BLaER1 treated with 17β-estradiol and CSF1 and Interleukin-3, amounts not matched to agents 10 nM and 100 nM (cell line): Measurements from ENCODE around the gene TMEM108.
A peak's percentile ranks its signal among the peaks of the same experiment; 100 is the strongest.

ENCODE experiments used
- H3K27ac ChIP-seq, 11 experiments: shearing (Covaris generic); formaldehyde crosslinking; 2 replicates each; pipeline ENCODE4 v1.8.1; 2022
- H3K27me3 ChIP-seq, 11 experiments: shearing (Covaris generic); formaldehyde crosslinking; 2 replicates each; pipeline ENCODE4 v1.8.1; 2022
- H3K36me3 ChIP-seq, 11 experiments: shearing (Covaris generic); formaldehyde crosslinking; 2 replicates each; pipeline ENCODE4 v1.8.1; 2022
- H3K4me1 ChIP-seq, 10 experiments: shearing (Covaris generic); formaldehyde crosslinking; 2 replicates each; pipeline ENCODE4 v1.8.1; 2022
- H3K4me2 ChIP-seq, 11 experiments: shearing (Covaris generic); formaldehyde crosslinking; 2 replicates each; pipeline ENCODE4 v1.8.1; 2022
- H3K4me3 ChIP-seq, 10 experiments: shearing (Covaris generic); formaldehyde crosslinking; 2 replicates each; pipeline ENCODE4 v1.8.1; 2022
- H3K9ac ChIP-seq, 11 experiments: shearing (Covaris generic); formaldehyde crosslinking; 2 replicates each; pipeline ENCODE4 v1.8.1; 2022
- H3K9me3 ChIP-seq, 11 experiments: shearing (Covaris generic); formaldehyde crosslinking; replicated peaks in 1 of 11; 2 replicates each; pipeline ENCODE4 v1.8.1; 2022
- H4K20me1 ChIP-seq, 11 experiments: shearing (Covaris generic); formaldehyde crosslinking; 2 replicates each; pipeline ENCODE4 v1.8.1; 2022
- Cebpa-rat ChIP-seq, 11 experiments: shearing (Covaris generic); IDR thresholded peaks; 2 replicates each; pipeline ENCODE4 v1.8.1; 2022

Gene TMEM108

DNA sequence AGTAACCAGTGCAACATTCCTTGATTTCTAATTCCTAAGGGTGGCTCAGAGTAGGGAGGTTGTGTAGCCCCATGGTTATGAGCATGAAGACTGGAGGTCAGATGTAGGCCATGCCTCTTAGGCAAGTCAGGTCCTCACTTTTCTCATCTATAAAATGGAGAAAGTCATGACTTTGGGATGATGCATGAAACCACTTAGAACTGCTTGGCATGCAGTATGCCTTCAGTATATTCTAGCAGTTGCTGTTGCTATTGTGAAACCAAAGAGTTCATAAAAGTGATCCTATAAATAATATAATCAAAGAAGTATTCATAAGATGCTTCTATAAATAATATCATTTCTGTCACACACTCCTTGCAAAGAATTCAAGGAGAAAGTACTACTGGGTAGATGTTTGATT, 65.5 kb downstream of the TMEM108 start:
- peaks cover 0 to under 1% (median 0%) of the 10 kb centered on the region in 10 experiments; a peak in 3 of 20 replicates for H3K4me1 ChIP-seq
- no peak overlapping the region for H3K9ac ChIP-seq
- H3K36me3 ChIP-seq = no peaks in the 10 kb centered on the region
- H3K27me3 ChIP-seq = no peaks in the 10 kb centered on the region
- no peak overlapping the region for H3K4me2 ChIP-seq
- H4K20me1 ChIP-seq = no peaks in the 10 kb centered on the region
- no peak overlapping the region for H3K4me3 ChIP-seq
- no peak for TF ChIP-seq Cebpa-rat (IDR thresholded peaks at IDR 0.05)
- H3K9me3 ChIP-seq = peaks cover 0 to 18% (median 11%) of the 10 kb centered on the region in 11 experiments; a peak in 15 of 22 replicates
- H3K27ac ChIP-seq = no peak overlapping the region

DNA sequence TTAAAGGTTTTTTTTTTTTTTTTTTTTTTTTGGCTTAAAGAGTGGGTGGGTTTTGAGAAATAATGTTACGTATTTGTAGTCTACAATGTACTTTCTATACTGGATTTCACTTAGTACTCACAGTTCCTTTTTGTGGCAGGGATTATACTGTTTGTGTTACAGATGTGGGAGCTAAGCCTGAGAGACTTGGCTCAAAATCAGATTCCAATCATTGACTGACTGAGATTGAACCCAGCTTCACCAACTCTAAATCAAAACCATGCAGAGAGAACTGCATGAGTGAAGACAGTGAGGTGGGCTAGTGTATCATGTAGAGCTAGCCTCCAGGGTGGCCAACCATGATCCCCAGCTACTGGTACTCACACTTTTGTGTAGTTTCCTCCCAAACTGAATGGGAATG, 68.0 kb downstream of the TMEM108 start:
- H3K4me1 ChIP-seq = peaks cover 0 to 23% (median 11%) of the 10 kb centered on the region in 10 experiments; a peak in 17 of 20 replicates
- no peak overlapping the region for H3K27ac ChIP-seq
- H3K27me3 ChIP-seq = no peaks in the 10 kb centered on the region
- no peak overlapping the region for H3K4me3 ChIP-seq
- no peak for TF ChIP-seq Cebpa-rat (IDR thresholded peaks at IDR 0.05)
- no peaks in the 10 kb centered on the region for H3K9me3 ChIP-seq
- no peak overlapping the region for H3K4me2 ChIP-seq
- no peak overlapping the region for H3K9ac ChIP-seq
- no peaks in the 10 kb centered on the region for H3K36me3 ChIP-seq
- no peaks in the 10 kb centered on the region for H4K20me1 ChIP-seq

DNA sequence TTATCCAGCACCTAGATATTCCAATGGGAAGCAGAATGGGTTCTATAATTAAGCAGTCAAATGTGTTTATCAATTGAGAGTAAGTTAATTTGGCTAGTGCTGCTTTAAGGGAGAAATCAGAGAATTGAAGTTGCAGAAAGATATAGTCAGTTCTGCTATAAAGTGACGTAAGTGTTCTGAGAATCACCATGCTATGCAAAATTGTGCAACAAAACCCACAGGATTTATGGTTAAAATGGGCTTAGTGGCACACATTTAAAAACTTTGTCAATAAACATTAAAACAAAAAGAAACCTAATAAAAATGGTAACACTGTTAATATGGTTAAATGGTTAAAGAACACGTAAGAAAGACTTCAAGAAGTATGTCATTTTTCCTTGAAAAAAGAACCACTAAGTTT, 74.5 kb downstream of the TMEM108 start:
- Histone ChIP-seq H3K27ac (peak overlapping the region in 4 of 11 experiments; percentile 21 to 73 (median 72); a peak in 5 of 22 replicates), H3K36me3 (no peaks in the 10 kb centered on the region), H3K27me3 (no peaks in the 10 kb centered on the region), H3K4me2 (peak overlapping the region in 7 of 11 experiments; percentile 7 to 65 (median 42); a peak in 12 of 22 replicates), H3K9ac (no peak overlapping the region), H3K4me1 (peaks cover 23 to 54% (median 43%) of the 10 kb centered on the region in 10 experiments), H3K9me3 (no peaks in the 10 kb centered on the region), H3K4me3 (no peak overlapping the region), H4K20me1 (no peaks in the 10 kb centered on the region)
- TF ChIP-seq Cebpa-rat (IDR thresholded peaks at IDR 0.05) = no peak; a peak in 1 of 22 replicates

DNA sequence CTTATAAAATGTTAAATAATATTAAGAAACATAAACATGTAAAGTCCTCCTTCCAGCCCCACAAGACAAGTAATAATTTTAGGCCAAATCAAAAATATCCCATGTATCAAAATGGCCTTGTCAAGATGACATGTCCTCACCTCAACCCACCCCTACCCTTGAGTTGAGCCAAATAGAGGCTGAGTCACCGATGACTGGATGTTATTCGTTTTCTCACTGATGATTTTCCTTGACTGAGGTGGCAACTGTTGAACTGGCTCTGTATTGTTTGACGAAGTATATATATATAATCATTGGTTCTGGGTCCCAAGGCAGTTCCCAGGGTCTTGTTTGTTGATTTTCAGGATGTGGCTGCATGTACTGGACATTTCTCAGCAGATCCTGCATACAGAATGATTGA, 75.3 kb downstream of the TMEM108 start:
- H3K4me2 ChIP-seq = peak overlapping the region; percentile 33 to 65 (median 43); a peak in 21 of 22 replicates
- no peaks in the 10 kb centered on the region for H3K9me3 ChIP-seq
- peak overlapping the region in 8 of 11 experiments; percentile 14 to 73 (median 46); a peak in 11 of 22 replicates for H3K27ac ChIP-seq
- no peaks in the 10 kb centered on the region for H4K20me1 ChIP-seq
- H3K4me3 ChIP-seq = no peak overlapping the region
- no peak for TF ChIP-seq Cebpa-rat (IDR thresholded peaks at IDR 0.05)
- H3K4me1 ChIP-seq = peaks cover 23 to 54% (median 43%) of the 10 kb centered on the region in 10 experiments
- no peaks in the 10 kb centered on the region for H3K36me3 ChIP-seq
- peak overlapping the region in 1 of 11 experiments; percentile 35; a peak in 1 of 22 replicates for H3K9ac ChIP-seq
- H3K27me3 ChIP-seq = no peaks in the 10 kb centered on the region

DNA sequence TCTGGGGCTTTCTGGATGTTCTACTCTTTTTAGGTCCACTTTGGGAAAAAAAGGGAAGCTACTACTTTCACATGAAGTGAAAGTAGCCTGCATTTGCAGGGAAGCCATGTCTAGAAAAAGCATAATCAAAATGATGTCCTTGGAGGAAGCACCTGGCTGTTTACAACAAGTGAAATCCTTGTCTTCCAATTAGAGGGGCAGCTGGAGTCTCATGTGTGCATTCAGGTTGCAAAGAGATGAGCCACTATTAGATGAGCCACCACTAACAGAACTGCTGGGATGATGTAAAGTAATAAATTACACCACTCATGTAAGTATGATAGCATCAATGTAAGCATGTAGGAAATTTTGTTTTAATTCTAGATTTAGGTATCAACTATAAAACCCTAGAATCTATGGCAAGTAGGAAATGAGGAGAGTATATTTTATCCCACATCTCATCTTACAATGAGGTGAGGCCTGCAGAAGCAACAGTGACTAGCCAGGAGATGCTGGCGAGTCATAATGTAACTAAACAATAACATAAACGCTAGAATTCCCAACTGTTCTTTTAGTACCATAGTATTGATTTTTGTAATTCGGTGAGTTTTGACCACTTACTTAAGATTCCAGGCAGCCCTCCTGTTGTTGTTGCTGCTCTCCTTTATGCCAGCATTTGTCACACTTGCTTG, 75.9 kb downstream of the TMEM108 start:
- no peaks in the 10 kb centered on the region for H3K27me3 ChIP-seq
- H3K9me3 ChIP-seq = no peaks in the 10 kb centered on the region
- H4K20me1 ChIP-seq = no peaks in the 10 kb centered on the region
- H3K36me3 ChIP-seq = no peaks in the 10 kb centered on the region
- H3K4me2 ChIP-seq = peak overlapping the region; percentile 33 to 65 (median 43); a peak in 21 of 22 replicates
- H3K27ac ChIP-seq = peak overlapping the region in 9 of 11 experiments; percentile 19 to 73 (median 59); a peak in 16 of 22 replicates
- H3K4me1 ChIP-seq = peaks cover 23 to 51% (median 40%) of the 10 kb centered on the region in 10 experiments
- TF ChIP-seq Cebpa-rat (IDR thresholded peaks at IDR 0.05) = no peak
- H3K9ac ChIP-seq = peak overlapping the region in 2 of 11 experiments; percentile 28 to 35; a peak in 3 of 22 replicates
- no peak overlapping the region for H3K4me3 ChIP-seq

DNA sequence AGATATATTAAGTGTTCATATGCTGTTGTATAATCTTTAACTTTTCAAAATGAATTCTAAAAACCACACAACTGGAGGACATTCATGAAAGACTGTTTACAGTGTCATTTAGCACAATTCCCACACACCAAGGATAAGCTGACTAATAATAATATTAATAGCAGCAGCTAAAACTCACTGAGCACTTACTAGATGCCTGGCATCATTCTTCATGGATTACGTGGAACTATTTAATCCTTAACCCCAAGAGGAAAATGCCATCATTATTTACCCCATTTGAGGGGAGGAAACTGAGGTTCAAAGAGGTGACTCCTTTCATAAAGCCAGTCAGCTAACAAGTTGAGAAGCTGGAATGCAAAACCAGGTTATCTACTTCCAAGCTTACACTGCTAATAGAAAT, 77.0 kb downstream of the TMEM108 start:
- TF ChIP-seq Cebpa-rat (IDR thresholded peaks at IDR 0.05) = no peak
- H3K4me1 ChIP-seq = peaks cover 22 to 42% (median 33%) of the 10 kb centered on the region in 10 experiments
- H3K9me3 ChIP-seq = no peaks in the 10 kb centered on the region

DNA sequence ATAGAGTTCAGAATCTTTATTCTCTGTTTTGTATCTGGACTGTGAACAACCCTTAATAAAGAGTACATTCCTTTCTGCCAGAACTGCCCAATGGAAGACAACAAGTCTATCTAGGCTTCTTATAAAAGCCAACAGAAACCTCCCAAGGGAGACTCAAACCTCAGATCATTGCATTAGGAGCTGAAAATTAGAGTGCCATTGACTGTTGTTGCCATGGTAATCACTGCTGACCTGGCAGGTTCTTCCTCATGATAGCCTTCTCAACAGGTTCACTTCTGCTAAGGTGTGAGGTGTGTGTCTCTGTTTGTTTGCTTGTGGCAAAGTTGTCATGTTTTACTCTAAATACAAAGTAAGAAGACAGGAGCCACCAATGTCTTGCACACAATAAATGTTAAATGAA, 79.2 kb downstream of the TMEM108 start:
- Histone ChIP-seq H3K4me2 (peak overlapping the region in 2 of 11 experiments; percentile 9 to 36; a peak in 3 of 22 replicates), H3K4me3 (no peak overlapping the region), H3K27ac (no peak overlapping the region), H3K4me1 (peaks cover 20 to 49% (median 32%) of the 10 kb centered on the region in 10 experiments), H3K27me3 (no peaks in the 10 kb centered on the region), H3K36me3 (no peaks in the 10 kb centered on the region), H3K9me3 (no peaks in the 10 kb centered on the region), H3K9ac (no peak overlapping the region), H4K20me1 (no peaks in the 10 kb centered on the region)
- TF ChIP-seq Cebpa-rat (IDR thresholded peaks at IDR 0.05) = no peak

More for the DNA sequence above, 77.0 kb downstream of the TMEM108 start:
- Histone ChIP-seq H3K36me3 (no peaks in the 10 kb centered on the region), H3K4me3 (no peak overlapping the region), H3K27ac (peak overlapping the region in 2 of 11 experiments; percentile 54 to 71; a peak in 2 of 22 replicates), H3K9ac (no peak overlapping the region), H4K20me1 (no peaks in the 10 kb centered on the region), H3K4me2 (peak overlapping the region in 2 of 11 experiments; percentile 4 to 44; a peak in 3 of 22 replicates), H3K27me3 (no peaks in the 10 kb centered on the region)

DNA sequence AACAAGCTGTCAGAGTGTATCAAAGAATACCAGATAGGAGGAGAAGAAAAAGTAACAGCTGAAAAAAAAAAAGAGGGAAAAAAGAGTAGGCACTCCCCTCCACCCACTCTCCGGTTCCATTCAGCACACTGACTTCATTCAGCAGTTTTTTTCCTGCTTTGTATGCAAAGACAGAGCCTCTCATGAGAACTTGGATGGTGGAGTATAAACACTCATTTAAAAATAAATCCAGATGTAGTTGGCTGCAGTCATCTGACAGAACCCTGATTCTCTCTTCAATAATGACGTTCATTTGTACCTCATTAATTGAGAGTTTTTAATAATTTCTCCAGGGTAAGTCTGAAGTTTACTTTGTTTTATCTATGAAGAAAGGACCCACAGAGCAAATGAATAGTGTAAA, 81.0 kb downstream of the TMEM108 start:
- Histone ChIP-seq H3K4me2 (no peak overlapping the region), H3K9ac (no peak overlapping the region), H3K27me3 (no peaks in the 10 kb centered on the region), H3K4me3 (no peak overlapping the region), H3K9me3 (no peaks in the 10 kb centered on the region), H3K27ac (no peak overlapping the region), H3K36me3 (no peaks in the 10 kb centered on the region), H4K20me1 (no peaks in the 10 kb centered on the region), H3K4me1 (peaks cover 3 to 49% (median 26%) of the 10 kb centered on the region in 10 experiments; a peak in 19 of 20 replicates)
- no peak for TF ChIP-seq Cebpa-rat (IDR thresholded peaks at IDR 0.05)

DNA sequence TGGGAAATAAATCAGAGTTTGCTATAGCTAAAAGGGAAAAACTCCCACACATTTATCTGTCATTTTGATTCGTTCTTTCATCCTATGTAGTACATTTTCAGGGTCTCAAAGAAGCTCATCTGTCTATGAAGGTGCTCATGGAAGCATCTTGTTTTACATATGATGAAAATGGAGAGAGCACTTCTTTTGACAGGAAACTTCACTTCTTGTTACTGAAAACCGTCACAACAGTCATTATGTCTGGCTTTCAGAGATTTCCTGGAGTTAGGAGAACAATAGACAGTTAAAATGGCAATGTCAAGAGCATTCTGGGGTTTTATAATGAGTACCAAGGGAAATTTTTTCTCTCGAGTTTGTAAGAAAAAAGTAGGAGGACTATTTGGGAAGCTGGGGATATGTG, 83.3 kb downstream of the TMEM108 start:
- no peaks in the 10 kb centered on the region for H4K20me1 ChIP-seq
- no peaks in the 10 kb centered on the region for H3K27me3 ChIP-seq
- no peak overlapping the region for H3K9ac ChIP-seq
- H3K4me1 ChIP-seq = peaks cover 0 to 45% (median 18%) of the 10 kb centered on the region in 10 experiments; a peak in 15 of 20 replicates
- no peaks in the 10 kb centered on the region for H3K36me3 ChIP-seq
- H3K27ac ChIP-seq = no peak overlapping the region
- H3K4me2 ChIP-seq = peak overlapping the region in 7 of 11 experiments; percentile 1 to 46 (median 16); a peak in 7 of 22 replicates
- no peak for TF ChIP-seq Cebpa-rat (IDR thresholded peaks at IDR 0.05)
- no peaks in the 10 kb centered on the region for H3K9me3 ChIP-seq
- H3K4me3 ChIP-seq = no peak overlapping the region
